Gastroesophageal sphincter (tissue), 3 donors: ENCODE results near the gene GOLGA3.

Source experiments
- CTCF ChIP-seq, 4 experiments: fragments of 200-600 bp in 2 of 4; fragments of 450-650 bp in 2 of 4; sonication (generic) in 1 of 4; IDR thresholded peaks; one replicate each; pipeline ENCODE4 v1.5.1; 2017 to 2019; ENCODE audit warnings: antibody characterized with exemption in 4 of 4, mild to moderate bottlenecking in 2 of 4, moderate library complexity in 2 of 4
- EP300 ChIP-seq: sonication (generic); formaldehyde crosslinking; IDR thresholded peaks from one replicate; pipeline ENCODE4 v1.6.1; 2017; ENCODE audit warnings: antibody characterized with exemption, mild to moderate bottlenecking

GRCh38 chr12:132720606-132721345 is 107.9 kb downstream of the GOLGA3 start:
- TF ChIP-seq CTCF (IDR thresholded peaks at IDR 0.05): no peak
- no peak for TF ChIP-seq EP300
